ENCODE results near the gene AAGAB. TPM values are rescaled to one million over a fixed set of nuclear protein-coding genes. Genes with fewer than 3 reads are reported as not detected.
"Not testable (repeated sequence)": the region's sequence is repeated elsewhere in the genome, so short reads cannot be mapped to it uniquely, and the experiment has no call there.

Gene AAGAB
- total RNA-seq, 4 donors from 2014 or later: 19.1 to 36.5 (median 27.6) TPM

DNA sequence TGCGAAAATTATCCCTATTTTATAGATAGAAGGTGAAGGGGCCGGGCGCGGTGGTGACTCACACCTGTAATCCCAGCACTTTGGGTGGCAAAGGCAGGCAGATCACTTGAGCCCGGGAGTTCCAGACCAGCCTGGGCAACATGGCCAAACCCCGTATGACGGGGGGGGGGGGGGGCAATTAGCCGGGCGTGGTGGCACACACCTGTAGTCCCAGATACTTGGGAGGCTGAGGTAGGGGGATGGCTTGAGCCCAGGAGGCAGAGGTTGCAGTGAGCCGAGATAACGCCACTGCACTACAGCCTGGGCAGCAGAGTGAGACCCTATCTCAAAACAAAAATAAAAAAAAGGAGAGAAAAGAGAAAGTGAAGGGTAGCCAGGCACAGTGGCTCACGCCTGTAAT lies 1.4 kb downstream of the AAGAB start:
- Histone ChIP-seq H3K27ac (no peak overlapping the region), H3K36me3 (no peaks in the 10 kb centered on the region), H3K4me1 (peaks cover 0 to 25% (median 10%) of the 10 kb centered on the region in 3 donors), H3K27me3 (no peaks in the 10 kb centered on the region), H3K4me3 (peak overlapping the region in 1 of 2 donors; percentile 90), H3K9me3 (no peaks in the 10 kb centered on the region)
- TF ChIP-seq, protein P1, sequence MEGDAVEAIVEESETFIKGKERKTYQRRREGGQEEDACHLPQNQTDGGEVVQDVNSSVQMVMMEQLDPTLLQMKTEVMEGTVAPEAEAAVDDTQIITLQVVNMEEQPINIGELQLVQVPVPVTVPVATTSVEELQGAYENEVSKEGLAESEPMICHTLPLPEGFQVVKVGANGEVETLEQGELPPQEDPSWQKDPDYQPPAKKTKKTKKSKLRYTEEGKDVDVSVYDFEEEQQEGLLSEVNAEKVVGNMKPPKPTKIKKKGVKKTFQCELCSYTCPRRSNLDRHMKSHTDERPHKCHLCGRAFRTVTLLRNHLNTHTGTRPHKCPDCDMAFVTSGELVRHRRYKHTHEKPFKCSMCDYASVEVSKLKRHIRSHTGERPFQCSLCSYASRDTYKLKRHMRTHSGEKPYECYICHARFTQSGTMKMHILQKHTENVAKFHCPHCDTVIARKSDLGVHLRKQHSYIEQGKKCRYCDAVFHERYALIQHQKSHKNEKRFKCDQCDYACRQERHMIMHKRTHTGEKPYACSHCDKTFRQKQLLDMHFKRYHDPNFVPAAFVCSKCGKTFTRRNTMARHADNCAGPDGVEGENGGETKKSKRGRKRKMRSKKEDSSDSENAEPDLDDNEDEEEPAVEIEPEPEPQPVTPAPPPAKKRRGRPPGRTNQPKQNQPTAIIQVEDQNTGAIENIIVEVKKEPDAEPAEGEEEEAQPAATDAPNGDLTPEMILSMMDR (IDR thresholded peaks at IDR 0.05): no peak
- no peak for TF ChIP-seq POLR2A (IDR thresholded peaks at IDR 0.05)
- TF ChIP-seq POLR2AphosphoS5 (IDR thresholded peaks at IDR 0.05): no peak
- TF ChIP-seq EP300 (IDR thresholded peaks at IDR 0.05): no peak
- 93% methylated on average over 3 to 5 of the region's 12 CpGs for WGBS, 2 donors (ENCODE audit: low coverage in 1 of 2)
- ATAC-seq: no peak

- Histone ChIP-seq H3K9me3 (no peaks in the 10 kb centered on the region), H3K36me3 (peaks cover 0 to 6% of the 10 kb centered on the region in 2 donors), H3K4me1 (peaks cover 0 to 25% (median 10%) of the 10 kb centered on the region in 3 donors), H3K27ac (no peak overlapping the region), H3K27me3 (no peaks in the 10 kb centered on the region), H3K4me3 (no peak overlapping the region)
- ATAC-seq: no peak
- TF ChIP-seq POLR2A (IDR thresholded peaks at IDR 0.05) (no peak), EP300 (IDR thresholded peaks at IDR 0.05) (no peak), POLR2AphosphoS5 (IDR thresholded peaks at IDR 0.05) (no peak)
- TF ChIP-seq, protein P1 (IDR thresholded peaks at IDR 0.05): no peak
- WGBS, 2 donors (ENCODE audit: low coverage in 1 of 2): 87 to 97% methylated on average over 4 to 5 of the region's 5 CpGs
These were observed 3.1 kb downstream of the AAGAB start for GRCh38 chr15:67251318-67251717.

- Histone ChIP-seq H3K27ac (no peak overlapping the region), H3K4me1 (peaks cover 0 to 17% (median 10%) of the 10 kb centered on the region in 3 donors), H3K9me3 (no peaks in the 10 kb centered on the region), H3K4me3 (no peak overlapping the region), H3K27me3 (no peaks in the 10 kb centered on the region), H3K36me3 (peaks cover 0 to 15% of the 10 kb centered on the region in 2 donors)
- no peak for ATAC-seq
- TF ChIP-seq POLR2AphosphoS5 (IDR thresholded peaks at IDR 0.05): no peak
- TF ChIP-seq, protein P1 (IDR thresholded peaks at IDR 0.05): no peak
- no peak for TF ChIP-seq POLR2A (IDR thresholded peaks at IDR 0.05)
- no peak for TF ChIP-seq EP300 (IDR thresholded peaks at IDR 0.05)
These were observed 4.6 kb downstream of the AAGAB start for GRCh38 chr15:67249830-67250229.

DNA sequence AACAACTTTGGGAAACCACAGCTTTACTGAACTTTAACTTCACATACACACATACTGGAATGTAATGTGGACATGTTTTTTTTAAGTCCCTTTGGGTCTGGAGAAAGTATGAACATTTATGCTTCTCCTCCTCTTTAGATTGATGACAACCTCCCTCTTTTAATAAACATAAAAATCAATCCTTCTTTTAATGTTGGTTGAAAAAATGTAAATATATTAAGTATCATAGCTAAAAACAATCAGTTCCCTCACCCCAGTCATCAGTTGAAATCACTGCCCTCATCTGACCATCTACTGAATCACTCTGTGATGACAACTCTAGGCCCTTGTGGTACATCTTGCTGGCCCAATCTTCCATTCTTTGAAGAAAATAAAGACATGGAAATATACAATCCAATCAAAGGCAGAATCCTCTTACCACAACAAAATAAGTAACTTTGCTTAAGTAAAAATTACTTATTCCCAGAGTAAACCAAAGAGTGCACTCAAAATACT lies 6.4 kb downstream of the AAGAB start:
- TF ChIP-seq POLR2A (IDR thresholded peaks at IDR 0.05): no peak
- TF ChIP-seq POLR2AphosphoS5 (IDR thresholded peaks at IDR 0.05): no peak
- TF ChIP-seq, protein P1 (IDR thresholded peaks at IDR 0.05): no peak
- no peak for TF ChIP-seq EP300 (IDR thresholded peaks at IDR 0.05)
- no peak for ATAC-seq
- peaks cover 0 to 11% (median 6%) of the 10 kb centered on the region in 3 donors for H3K4me1 ChIP-seq
- no peaks in the 10 kb centered on the region for H3K27me3 ChIP-seq
- H3K27ac ChIP-seq: no peak overlapping the region
- peaks cover 0 to 15% of the 10 kb centered on the region in 2 donors for H3K36me3 ChIP-seq
- no peak overlapping the region for H3K4me3 ChIP-seq
- H3K9me3 ChIP-seq: no peaks in the 10 kb centered on the region

DNA sequence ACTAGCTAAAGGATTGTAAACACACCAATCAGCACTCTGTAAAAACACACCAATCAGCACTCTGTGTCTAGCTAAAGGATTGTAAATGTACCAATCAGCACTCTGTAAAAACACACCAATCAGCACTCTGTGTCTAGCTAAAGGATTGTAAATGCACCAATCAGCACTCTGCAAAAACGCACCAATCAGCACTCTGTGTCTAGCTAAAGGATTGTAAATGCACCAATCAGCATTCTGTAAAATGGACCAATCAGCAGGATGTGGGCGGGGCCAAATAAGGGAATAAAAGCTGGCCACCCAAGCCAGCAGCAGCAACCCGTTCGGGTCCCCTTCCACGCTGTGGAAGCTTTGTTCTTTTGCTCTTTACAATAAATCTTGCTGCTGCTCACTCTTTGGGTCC lies 7.9 kb downstream of the AAGAB start:
- Histone ChIP-seq H3K4me1 (peaks cover 0 to 11% (median 0%) of the 10 kb centered on the region in 3 donors), H3K36me3 (peaks cover 0 to 15% of the 10 kb centered on the region in 2 donors)
- not testable (repeated sequence) for H3K27me3 ChIP-seq, ATAC-seq, H3K27ac ChIP-seq, H3K4me3 ChIP-seq, H3K9me3 ChIP-seq
- WGBS, 2 donors (ENCODE audit: low coverage in 1 of 2): 91 to 93% methylated on average over 4 to 5 of the region's 5 CpGs

Measured in gastroesophageal sphincter (tissue), 4 donors.